ENCODE data around the gene KLHL1. TPM values are rescaled to one million over a fixed set of nuclear protein-coding genes. Genes with fewer than 3 reads are reported as not detected.

The KLHL1 gene
- total RNA-seq, 1 donor from 2014 or later = not detected

DNA sequence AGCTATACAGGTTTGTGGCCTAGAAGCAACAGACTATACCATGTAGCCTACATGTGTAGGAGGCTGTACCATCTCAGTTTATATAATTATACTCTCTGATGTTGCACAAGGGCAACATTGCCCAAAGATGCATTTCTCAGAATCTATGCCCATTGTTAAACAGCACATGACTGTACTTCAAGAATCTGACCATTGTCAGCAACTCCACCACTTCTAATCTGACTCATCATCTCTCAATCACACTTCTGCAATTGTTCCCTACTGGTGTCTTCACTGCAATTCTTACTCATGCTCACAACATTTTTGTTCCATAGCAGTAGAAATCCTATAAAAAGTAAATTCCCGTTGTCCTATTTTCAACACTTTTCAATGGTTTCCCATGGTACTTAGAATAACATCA lies 64.6 kb downstream of the KLHL1 start:
- Histone ChIP-seq H3K27ac (no peak overlapping the region), H3K4me1 (no peaks in the 10 kb centered on the region), H3K36me3 (no peaks in the 10 kb centered on the region), H3K9me3 (no peaks in the 10 kb centered on the region), H3K4me3 (no peak overlapping the region), H3K27me3 (no peaks in the 10 kb centered on the region)
- TF ChIP-seq POLR2A (IDR thresholded peaks at IDR 0.05) (no peak), POLR2AphosphoS5 (IDR thresholded peaks at IDR 0.05; ENCODE audit: insufficient read depth in 1 of 2, low read depth in 1 of 2) (no peak)
- TF ChIP-seq, protein P1, sequence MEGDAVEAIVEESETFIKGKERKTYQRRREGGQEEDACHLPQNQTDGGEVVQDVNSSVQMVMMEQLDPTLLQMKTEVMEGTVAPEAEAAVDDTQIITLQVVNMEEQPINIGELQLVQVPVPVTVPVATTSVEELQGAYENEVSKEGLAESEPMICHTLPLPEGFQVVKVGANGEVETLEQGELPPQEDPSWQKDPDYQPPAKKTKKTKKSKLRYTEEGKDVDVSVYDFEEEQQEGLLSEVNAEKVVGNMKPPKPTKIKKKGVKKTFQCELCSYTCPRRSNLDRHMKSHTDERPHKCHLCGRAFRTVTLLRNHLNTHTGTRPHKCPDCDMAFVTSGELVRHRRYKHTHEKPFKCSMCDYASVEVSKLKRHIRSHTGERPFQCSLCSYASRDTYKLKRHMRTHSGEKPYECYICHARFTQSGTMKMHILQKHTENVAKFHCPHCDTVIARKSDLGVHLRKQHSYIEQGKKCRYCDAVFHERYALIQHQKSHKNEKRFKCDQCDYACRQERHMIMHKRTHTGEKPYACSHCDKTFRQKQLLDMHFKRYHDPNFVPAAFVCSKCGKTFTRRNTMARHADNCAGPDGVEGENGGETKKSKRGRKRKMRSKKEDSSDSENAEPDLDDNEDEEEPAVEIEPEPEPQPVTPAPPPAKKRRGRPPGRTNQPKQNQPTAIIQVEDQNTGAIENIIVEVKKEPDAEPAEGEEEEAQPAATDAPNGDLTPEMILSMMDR (IDR thresholded peaks at IDR 0.05) = no peak
- intact Hi-C loops (cut with DNase I) = no loop called here
- no peak for DNase-seq (ENCODE audit: extremely low spot score in 2 of 2)

DNA sequence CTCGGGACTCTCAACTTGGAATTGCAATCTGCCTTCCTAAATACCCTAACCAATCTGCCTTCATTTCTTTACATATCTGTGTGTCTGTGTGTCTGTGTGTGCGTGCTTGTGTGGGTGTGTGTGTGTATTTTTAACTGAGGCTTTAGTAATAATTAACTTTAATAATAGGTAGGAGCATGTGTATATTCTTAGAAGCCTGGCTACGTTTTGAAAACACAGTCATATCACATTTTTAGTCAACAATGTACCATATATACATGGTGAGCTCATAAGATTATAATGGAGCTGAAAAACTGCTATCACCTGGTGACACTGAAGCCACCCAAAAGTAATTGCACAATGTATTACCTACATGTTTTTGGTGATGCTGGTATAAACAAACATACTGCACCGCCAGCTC lies 66.1 kb downstream of the KLHL1 start:
- Histone ChIP-seq H3K4me3 (no peak overlapping the region), H3K4me1 (no peaks in the 10 kb centered on the region), H3K36me3 (no peaks in the 10 kb centered on the region), H3K27me3 (no peaks in the 10 kb centered on the region), H3K27ac (no peak overlapping the region), H3K9me3 (no peaks in the 10 kb centered on the region)
- intact Hi-C loops (cut with DNase I) = no loop called here
- no peak for DNase-seq (ENCODE audit: extremely low spot score in 2 of 2)
- TF ChIP-seq POLR2A (IDR thresholded peaks at IDR 0.05) = no peak
- TF ChIP-seq, protein P1 (IDR thresholded peaks at IDR 0.05) = no peak
- TF ChIP-seq POLR2AphosphoS5 (IDR thresholded peaks at IDR 0.05; ENCODE audit: insufficient read depth in 1 of 2, low read depth in 1 of 2) = no peak

DNA sequence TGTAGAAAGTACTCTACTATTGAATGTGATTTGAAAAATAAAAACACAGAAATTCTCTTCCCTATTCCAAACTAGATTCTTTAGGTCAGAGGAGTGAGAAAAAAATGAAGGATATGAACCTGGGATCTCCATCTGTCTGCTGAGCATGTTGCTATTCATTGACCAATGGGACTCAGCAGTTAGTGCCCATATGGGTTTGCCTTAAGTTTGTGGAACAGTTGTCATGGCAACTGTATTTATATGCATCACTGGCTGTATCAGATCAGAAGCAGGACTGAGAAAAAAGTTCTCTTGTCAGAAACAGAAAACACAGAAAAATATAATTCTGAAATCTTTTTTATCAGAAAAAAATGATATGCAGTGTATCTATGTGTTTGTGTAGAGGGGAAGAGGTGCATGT lies 74.0 kb downstream of the KLHL1 start:
- intact Hi-C loops (cut with DNase I) = no loop called here
- Histone ChIP-seq H3K27me3 (no peaks in the 10 kb centered on the region), H3K27ac (no peak overlapping the region), H3K36me3 (no peaks in the 10 kb centered on the region), H3K4me3 (no peak overlapping the region), H3K9me3 (no peaks in the 10 kb centered on the region), H3K4me1 (no peaks in the 10 kb centered on the region)
- TF ChIP-seq POLR2A (IDR thresholded peaks at IDR 0.05) (no peak), POLR2AphosphoS5 (IDR thresholded peaks at IDR 0.05; ENCODE audit: insufficient read depth in 1 of 2, low read depth in 1 of 2) (no peak)
- TF ChIP-seq, protein P1 (IDR thresholded peaks at IDR 0.05) = no peak
- DNase-seq (ENCODE audit: extremely low spot score in 2 of 2) = no peak

DNA sequence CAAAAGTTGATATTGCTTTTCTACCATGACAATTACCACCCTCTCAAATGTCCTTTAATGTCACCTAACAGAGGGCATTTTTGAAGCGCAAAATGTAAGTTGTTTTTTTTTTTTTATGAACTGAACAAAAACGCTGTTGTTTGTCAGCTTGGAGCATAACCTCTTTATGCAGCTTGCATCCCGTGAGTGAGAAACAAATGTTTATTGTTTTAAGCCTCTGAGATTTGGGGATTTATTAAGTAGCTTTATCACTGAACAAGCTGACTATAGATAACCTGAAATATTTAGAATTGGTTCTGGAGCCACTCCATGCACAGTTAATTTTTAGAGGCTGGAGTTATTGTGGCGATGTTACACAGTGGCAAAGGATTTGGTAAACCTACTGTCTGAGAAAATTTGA lies 80.7 kb downstream of the KLHL1 start:
- Histone ChIP-seq H3K36me3 (no peaks in the 10 kb centered on the region), H3K27ac (no peak overlapping the region), H3K4me3 (no peak overlapping the region), H3K27me3 (no peaks in the 10 kb centered on the region), H3K4me1 (no peaks in the 10 kb centered on the region), H3K9me3 (no peaks in the 10 kb centered on the region)
- no peak for TF ChIP-seq POLR2A (IDR thresholded peaks at IDR 0.05)
- TF ChIP-seq POLR2AphosphoS5 (IDR thresholded peaks at IDR 0.05; ENCODE audit: insufficient read depth in 1 of 2, low read depth in 1 of 2) = no peak
- TF ChIP-seq, protein P1 (IDR thresholded peaks at IDR 0.05) = no peak
- intact Hi-C loops (cut with DNase I) = no loop called here
- DNase-seq (ENCODE audit: extremely low spot score in 2 of 2) = no peak

DNA sequence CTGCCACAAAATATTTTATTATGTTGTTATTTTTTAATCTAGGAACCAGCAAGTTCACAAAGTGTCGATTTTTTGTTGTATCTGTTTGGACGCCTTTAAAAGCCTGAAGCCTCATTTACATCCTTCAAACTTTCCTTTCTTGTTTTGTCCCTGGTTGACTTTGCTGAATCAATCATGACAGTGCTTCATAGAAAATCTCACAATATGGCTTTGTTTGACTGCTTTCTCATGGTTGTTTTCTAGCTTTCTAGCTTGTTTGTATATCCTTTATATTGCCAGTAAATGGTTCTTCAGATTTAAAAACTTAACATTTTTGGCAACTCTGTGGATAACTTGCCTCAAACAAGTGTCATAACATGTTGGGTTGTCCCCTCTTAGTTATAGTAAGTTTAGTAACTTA lies 84.7 kb downstream of the KLHL1 start:
- no peaks in the 10 kb centered on the region for H3K9me3 ChIP-seq
- H3K4me1 ChIP-seq = no peaks in the 10 kb centered on the region
- no peak for TF ChIP-seq POLR2AphosphoS5 (IDR thresholded peaks at IDR 0.05; ENCODE audit: insufficient read depth in 1 of 2, low read depth in 1 of 2)
- TF ChIP-seq, protein P1 (IDR thresholded peaks at IDR 0.05) = no peak
- TF ChIP-seq POLR2A (IDR thresholded peaks at IDR 0.05) = no peak
- H3K36me3 ChIP-seq = no peaks in the 10 kb centered on the region
- DNase-seq (ENCODE audit: extremely low spot score in 2 of 2) = no peak
- no peaks in the 10 kb centered on the region for H3K27me3 ChIP-seq
- intact Hi-C loops (cut with DNase I) = no loop called here
- no peak overlapping the region for H3K27ac ChIP-seq
- no peak overlapping the region for H3K4me3 ChIP-seq

All from vagina (tissue), 2 donors.